Vagina (tissue), 2 donors: ENCODE data around the gene MARCHF9. TPM values are rescaled to one million over a fixed set of nuclear protein-coding genes. Genes with fewer than 3 reads are reported as not detected.
A peak's percentile ranks its signal among the peaks of the same experiment; 100 is the strongest.

Experiments
- DNase-seq, 2 donors: peaks; one replicate each; pipeline ENCODE4 v3.0.0-alpha.2; 2017; ENCODE audit errors: extremely low spot score in 2 of 2
- H3K27ac ChIP-seq: fragments of 200-600 bp; sonication (generic); one replicate; pipeline ENCODE4 v1.5.1; 2019
- H3K27me3 ChIP-seq: fragments of 200-600 bp; sonication (generic); one replicate; pipeline ENCODE4 v1.5.1; 2019
- H3K36me3 ChIP-seq, 2 donors: fragments of 200-600 bp; sonication (generic); one replicate each; pipeline ENCODE4 v1.5.1; 2017 to 2019
- H3K4me1 ChIP-seq: fragments of 200-600 bp; sonication (generic); one replicate; pipeline ENCODE4 v1.5.1; 2019
- H3K4me3 ChIP-seq, 2 donors: fragments of 200-600 bp; sonication (generic); 1 replicate in 1 of 2; 2 replicates in 1 of 2; pipeline ENCODE4 v1.5.1; 2016 to 2019
- H3K9me3 ChIP-seq: fragments of 200-600 bp; sonication (generic); one replicate; pipeline ENCODE4 v1.5.1; 2019
- CTCF ChIP-seq, 3 experiments: fragments of 450-650 bp in 2 of 3; fragments of 200-600 bp in 1 of 3; sonication (generic) in 1 of 3; IDR thresholded peaks; one replicate each; pipeline ENCODE4 v1.5.1; 2017 to 2019; ENCODE audit warnings: antibody characterized with exemption in 3 of 3, mild to moderate bottlenecking in 2 of 3, moderate library complexity in 2 of 3
- POLR2A ChIP-seq, 2 donors: fragments of 450-650 bp; IDR thresholded peaks; one replicate each; pipeline ENCODE4 v1.6.1; 2017; ENCODE audit warnings: antibody characterized with exemption in 2 of 2, mild to moderate bottlenecking in 2 of 2, moderate library complexity in 2 of 2
- POLR2AphosphoS5 ChIP-seq, 2 donors: sonication (generic); formaldehyde crosslinking; IDR thresholded peaks; one replicate each; pipeline ENCODE4 v1.9.0; 2017; ENCODE audit warnings: antibody characterized with exemption in 2 of 2, mild to moderate bottlenecking in 2 of 2, low read depth in 1 of 2; ENCODE audit not compliant: insufficient read depth in 1 of 2
- intact Hi-C: fragments of 100-400 bp; cut with DNase I; formaldehyde crosslinking; loops from one replicate; pipeline ENCODE4 v1.15.1; 2023
- total RNA-seq: library from RNA; depleted of rRNA; stranded (reverse); fragments of >200 nt; gene quantifications from one replicate; pipeline ENCODE4 v1.2.3, GENCODE V29; 2016

Gene MARCHF9
- total RNA-seq, 1 donor from 2014 or later = 8.3 TPM

GRCh38 chr12:57722716-57723629, 31.9 kb upstream of the MARCHF9 start:
- peaks cover 10% of the 10 kb centered on the region for H3K4me1 ChIP-seq
- H3K4me3 ChIP-seq = no peak overlapping the region
- H3K36me3 ChIP-seq = peaks cover 0 to 37% of the 10 kb centered on the region in 2 donors
- H3K9me3 ChIP-seq = no peaks in the 10 kb centered on the region
- peak; percentile 49 to 78 for DNase-seq
- no peaks in the 10 kb centered on the region for H3K27me3 ChIP-seq
- intact Hi-C loops = no loop called here
- no peak overlapping the region for H3K27ac ChIP-seq
- no peak for TF ChIP-seq POLR2AphosphoS5 (IDR thresholded peaks at IDR 0.05; ENCODE audit: insufficient read depth in 1 of 2, low read depth in 1 of 2)
- no peak for TF ChIP-seq CTCF (IDR thresholded peaks at IDR 0.05)
- no peak for TF ChIP-seq POLR2A (IDR thresholded peaks at IDR 0.05)

GRCh38 chr12:57723630-57723962, 31.3 kb upstream of the MARCHF9 start:
- no peak overlapping the region for H3K4me3 ChIP-seq
- no peak overlapping the region for H3K27ac ChIP-seq
- TF ChIP-seq POLR2AphosphoS5 (IDR thresholded peaks at IDR 0.05; ENCODE audit: insufficient read depth in 1 of 2, low read depth in 1 of 2) = no peak
- TF ChIP-seq CTCF (IDR thresholded peaks at IDR 0.05) = no peak
- no peak for TF ChIP-seq POLR2A (IDR thresholded peaks at IDR 0.05)
- no peaks in the 10 kb centered on the region for H3K27me3 ChIP-seq
- intact Hi-C loops = no loop called here
- H3K36me3 ChIP-seq = peaks cover 0 to 30% of the 10 kb centered on the region in 2 donors
- DNase-seq = no peak
- H3K9me3 ChIP-seq = no peaks in the 10 kb centered on the region
- H3K4me1 ChIP-seq = peaks cover 10% of the 10 kb centered on the region

- Histone ChIP-seq H3K4me3 (no peak overlapping the region), H3K27ac (no peak overlapping the region), H3K4me1 (peaks cover 10% of the 10 kb centered on the region), H3K36me3 (peaks cover 0 to 24% of the 10 kb centered on the region in 2 donors), H3K9me3 (no peaks in the 10 kb centered on the region), H3K27me3 (no peaks in the 10 kb centered on the region)
- DNase-seq = peak in 1 of 2 donors; percentile 84
- no peak for TF ChIP-seq POLR2AphosphoS5 (IDR thresholded peaks at IDR 0.05; ENCODE audit: insufficient read depth in 1 of 2, low read depth in 1 of 2)
- no peak for TF ChIP-seq POLR2A (IDR thresholded peaks at IDR 0.05)
- TF ChIP-seq CTCF (IDR thresholded peaks at IDR 0.05) = no peak
- intact Hi-C loops = loop anchor here (2.0 kb wide), 1 partner anchor 59 kb away; the partner anchor contains the start of gene TSFM
These were observed 30.6 kb upstream of the MARCHF9 start for GRCh38 chr12:57724003-57724935.

- H3K27ac ChIP-seq = no peak overlapping the region
- peaks cover 0 to 15% of the 10 kb centered on the region in 2 donors for H3K36me3 ChIP-seq
- intact Hi-C loops = loop anchor here (2.0 kb wide), 1 partner anchor 58 kb away; the partner anchor contains the start of gene TSFM
- peak; percentile 43 to 81 for DNase-seq
- peaks cover 10% of the 10 kb centered on the region for H3K4me1 ChIP-seq
- TF ChIP-seq POLR2AphosphoS5 (IDR thresholded peaks at IDR 0.05; ENCODE audit: insufficient read depth in 1 of 2, low read depth in 1 of 2) (no peak), CTCF (IDR thresholded peaks at IDR 0.05) (no peak), POLR2A (IDR thresholded peaks at IDR 0.05) (no peak)
- no peaks in the 10 kb centered on the region for H3K27me3 ChIP-seq
- H3K9me3 ChIP-seq = no peaks in the 10 kb centered on the region
- H3K4me3 ChIP-seq = peak overlapping the region in 1 of 2 donors; percentile 66
These were observed 29.8 kb upstream of the MARCHF9 start for GRCh38 chr12:57724936-57725740.
